Ascending aorta (tissue), 2 donors: Measurements from ENCODE around the gene PYGB. TPM values are rescaled to one million over a fixed set of nuclear protein-coding genes. Genes with fewer than 3 reads are reported as not detected.

Source experiments
- DNase-seq, 2 donors: peaks; one replicate each; pipeline ENCODE4 v3.0.0-alpha.2; 2019; ENCODE audit warnings: low spot score in 2 of 2
- H3K27ac ChIP-seq, 2 donors: fragments of 200-600 bp; sonication (generic); one replicate each; pipeline ENCODE4 v1.5.1; 2016 to 2017; ENCODE audit warnings: mild to moderate bottlenecking in 1 of 2
- H3K27me3 ChIP-seq: fragments of 200-600 bp; sonication (generic); one replicate; pipeline ENCODE4 v1.5.1; 2017
- H3K36me3 ChIP-seq, 2 donors: fragments of 200-600 bp; sonication (generic); one replicate each; pipeline ENCODE4 v1.5.1; 2016
- H3K4me1 ChIP-seq, 2 donors: fragments of 200-600 bp; sonication (generic); one replicate each; pipeline ENCODE4 v1.5.1; 2016 to 2017; ENCODE audit warnings: mild to moderate bottlenecking in 1 of 2
- H3K4me3 ChIP-seq, 2 donors: fragments of 200-600 bp; sonication (generic); one replicate each; pipeline ENCODE4 v1.5.1; 2016 to 2017; ENCODE audit warnings: mild to moderate bottlenecking in 1 of 2
- H3K9me3 ChIP-seq, 2 donors: fragments of 200-600 bp; sonication (generic); one replicate each; pipeline ENCODE4 v1.5.1; 2016
- intact Hi-C: fragments of 100-400 bp; cut with DNase I; formaldehyde crosslinking; loops from one replicate; pipeline ENCODE4 v1.15.1; 2023
- total RNA-seq: library from RNA; depleted of rRNA; stranded (reverse); fragments of >200 nt; gene quantifications from one replicate; pipeline ENCODE4 v1.1.0, GENCODE V29; 2016
- TF ChIP-seq, protein P1 (sequence below), 3 experiments: fragments of 200-600 bp in 2 of 3; fragments of 450-650 bp in 1 of 3; sonication (generic) in 2 of 3; IDR thresholded peaks; one replicate each; pipeline ENCODE4 v1.5.1; 2016 to 2019; ENCODE audit warnings: antibody characterized with exemption in 3 of 3, mild to moderate bottlenecking in 1 of 3, moderate library complexity in 1 of 3

PYGB gene
- total RNA-seq, 1 donor from 2014 or later, result 125 TPM

DNA sequence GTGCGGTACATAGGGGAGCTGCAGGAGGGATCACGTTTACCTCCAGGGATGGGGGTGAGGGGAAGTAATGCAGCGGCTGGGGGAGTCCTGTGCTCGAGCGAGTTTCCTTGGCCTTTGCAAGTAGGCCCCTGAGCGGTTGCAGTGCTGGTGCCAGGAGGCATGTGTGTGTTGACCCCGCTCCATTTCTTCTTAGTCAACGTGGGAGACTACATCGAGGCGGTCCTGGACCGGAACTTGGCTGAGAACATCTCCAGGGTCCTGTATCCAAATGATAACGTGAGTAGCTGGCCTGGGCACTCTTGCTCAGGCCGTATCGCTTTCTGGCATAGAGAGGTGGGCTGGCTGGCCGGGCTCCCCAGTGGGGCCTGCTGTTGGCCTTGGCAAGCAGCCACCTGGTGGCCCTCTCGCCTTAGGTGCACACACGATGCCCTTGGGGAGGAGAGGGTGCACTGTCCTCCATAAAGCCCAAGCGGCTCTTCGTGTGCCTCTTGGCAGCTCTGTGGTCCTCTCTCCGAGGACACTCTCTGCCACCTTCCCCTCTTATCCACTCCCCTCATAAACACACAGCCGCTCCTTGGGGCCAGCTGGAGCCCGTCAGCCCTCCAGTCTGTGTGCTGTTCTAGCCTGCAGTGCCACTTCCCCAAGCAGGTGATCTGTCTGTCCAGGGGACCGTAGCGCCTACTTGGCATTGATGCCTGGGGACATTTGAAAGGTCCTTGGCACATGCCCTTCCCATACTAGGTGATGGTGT, 29.3 kb downstream of the PYGB start:
- TF ChIP-seq, protein P1, sequence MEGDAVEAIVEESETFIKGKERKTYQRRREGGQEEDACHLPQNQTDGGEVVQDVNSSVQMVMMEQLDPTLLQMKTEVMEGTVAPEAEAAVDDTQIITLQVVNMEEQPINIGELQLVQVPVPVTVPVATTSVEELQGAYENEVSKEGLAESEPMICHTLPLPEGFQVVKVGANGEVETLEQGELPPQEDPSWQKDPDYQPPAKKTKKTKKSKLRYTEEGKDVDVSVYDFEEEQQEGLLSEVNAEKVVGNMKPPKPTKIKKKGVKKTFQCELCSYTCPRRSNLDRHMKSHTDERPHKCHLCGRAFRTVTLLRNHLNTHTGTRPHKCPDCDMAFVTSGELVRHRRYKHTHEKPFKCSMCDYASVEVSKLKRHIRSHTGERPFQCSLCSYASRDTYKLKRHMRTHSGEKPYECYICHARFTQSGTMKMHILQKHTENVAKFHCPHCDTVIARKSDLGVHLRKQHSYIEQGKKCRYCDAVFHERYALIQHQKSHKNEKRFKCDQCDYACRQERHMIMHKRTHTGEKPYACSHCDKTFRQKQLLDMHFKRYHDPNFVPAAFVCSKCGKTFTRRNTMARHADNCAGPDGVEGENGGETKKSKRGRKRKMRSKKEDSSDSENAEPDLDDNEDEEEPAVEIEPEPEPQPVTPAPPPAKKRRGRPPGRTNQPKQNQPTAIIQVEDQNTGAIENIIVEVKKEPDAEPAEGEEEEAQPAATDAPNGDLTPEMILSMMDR (IDR thresholded peaks at IDR 0.05), result no peak
- DNase-seq, result peak in 1 of 2 donors; percentile 58
- no peak overlapping the region for H3K4me3 ChIP-seq
- H3K9me3 ChIP-seq, result no peaks in the 10 kb centered on the region
- H3K4me1 ChIP-seq, result no peaks in the 10 kb centered on the region
- peaks cover 94 to 100% of the 10 kb centered on the region in 2 donors for H3K36me3 ChIP-seq
- intact Hi-C loops, result no loop called here
- no peak overlapping the region for H3K27ac ChIP-seq
- no peaks in the 10 kb centered on the region for H3K27me3 ChIP-seq

DNA sequence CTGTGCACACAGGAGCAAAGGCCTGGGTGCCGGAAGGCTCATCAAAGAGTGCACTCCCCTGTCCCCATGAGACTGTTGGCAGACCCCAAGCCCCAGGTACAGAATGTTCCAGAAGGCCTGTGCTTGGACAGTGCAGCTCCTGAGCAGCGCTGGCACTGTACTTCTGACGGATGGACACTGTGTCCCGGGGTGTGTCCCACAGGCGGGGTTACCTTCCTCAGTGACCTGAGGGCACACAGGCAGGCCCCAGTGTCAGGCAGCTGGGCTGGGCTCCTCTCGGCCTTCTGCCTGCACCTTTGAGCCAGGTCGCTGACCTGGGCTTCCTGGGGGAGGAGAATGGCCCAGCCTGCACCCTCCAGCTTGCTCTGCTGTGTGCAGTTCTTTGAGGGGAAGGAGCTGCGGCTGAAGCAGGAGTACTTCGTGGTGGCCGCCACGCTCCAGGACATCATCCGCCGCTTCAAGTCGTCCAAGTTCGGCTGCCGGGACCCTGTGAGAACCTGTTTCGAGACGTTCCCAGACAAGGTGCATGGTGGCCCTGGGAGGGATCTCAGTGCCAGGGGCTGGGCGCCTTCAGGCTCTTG, 30.1 kb downstream of the PYGB start:
- intact Hi-C loops, result no loop called here
- Histone ChIP-seq H3K27me3 (no peaks in the 10 kb centered on the region), H3K4me1 (no peaks in the 10 kb centered on the region), H3K9me3 (no peaks in the 10 kb centered on the region), H3K27ac (no peak overlapping the region), H3K4me3 (no peak overlapping the region), H3K36me3 (peaks cover 95 to 100% of the 10 kb centered on the region in 2 donors)
- DNase-seq, result peak in 1 of 2 donors; percentile 60
- TF ChIP-seq, protein P1 (IDR thresholded peaks at IDR 0.05), result no peak

DNA sequence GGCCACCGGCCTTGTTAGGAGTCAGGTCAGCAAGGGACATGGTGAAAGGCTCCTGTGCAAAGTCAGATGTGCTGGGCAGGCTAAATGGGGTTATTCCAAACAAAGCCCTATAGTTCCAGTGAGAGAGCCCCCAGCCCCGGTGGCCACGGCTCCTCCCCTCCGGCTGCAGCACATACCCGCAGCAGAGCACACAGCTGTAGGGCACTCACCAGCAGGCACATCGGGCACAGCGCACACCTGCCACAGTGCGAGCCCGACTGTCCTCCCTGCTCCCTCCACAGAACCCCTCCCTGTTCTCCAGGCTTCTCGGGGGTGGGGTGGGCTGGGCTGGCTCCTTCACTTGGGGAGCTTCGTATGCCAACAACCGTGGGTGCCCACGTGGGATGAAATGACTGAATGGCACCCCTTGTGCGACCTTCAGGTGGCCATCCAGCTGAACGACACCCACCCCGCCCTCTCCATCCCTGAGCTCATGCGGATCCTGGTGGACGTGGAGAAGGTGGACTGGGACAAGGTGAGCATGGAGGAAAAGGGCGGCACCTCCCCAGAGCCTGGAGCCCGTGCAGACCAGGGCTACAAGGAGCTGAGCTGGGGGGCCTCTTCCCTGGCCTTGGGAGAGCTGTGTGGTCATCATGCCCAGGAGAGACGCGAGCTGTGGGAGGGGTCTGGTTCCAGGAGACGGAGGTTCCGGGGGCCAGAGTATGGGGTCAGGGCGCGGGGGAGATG, 30.9 kb downstream of the PYGB start:
- intact Hi-C loops, result no loop called here
- Histone ChIP-seq H3K4me3 (no peak overlapping the region), H3K27ac (no peak overlapping the region), H3K36me3 (peaks cover 95 to 100% of the 10 kb centered on the region in 2 donors), H3K27me3 (no peaks in the 10 kb centered on the region), H3K4me1 (no peaks in the 10 kb centered on the region), H3K9me3 (no peaks in the 10 kb centered on the region)
- TF ChIP-seq, protein P1 (IDR thresholded peaks at IDR 0.05), result no peak
- DNase-seq, result peak in 1 of 2 donors; percentile 59

DNA sequence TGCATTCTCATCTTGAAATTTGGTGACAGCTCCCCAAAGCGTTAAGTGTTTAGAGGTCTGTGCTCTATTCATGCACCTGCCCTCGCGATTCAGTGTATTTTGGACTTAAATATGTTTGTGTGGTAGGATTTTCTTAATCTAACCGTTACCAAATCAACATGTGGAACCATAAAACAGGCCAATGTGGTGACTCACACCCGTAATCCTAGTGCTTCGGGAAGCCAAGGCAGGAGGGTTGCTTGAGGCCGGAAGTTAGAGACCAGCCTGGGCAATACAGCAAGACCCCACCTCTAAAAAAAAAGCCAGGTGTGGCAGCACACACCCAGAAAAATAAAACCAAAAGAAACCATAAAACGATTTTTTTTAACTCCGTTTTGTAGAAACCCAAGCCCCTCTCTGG, 31.5 kb downstream of the PYGB start:
- no peak overlapping the region for H3K27ac ChIP-seq
- no peak for DNase-seq

DNA sequence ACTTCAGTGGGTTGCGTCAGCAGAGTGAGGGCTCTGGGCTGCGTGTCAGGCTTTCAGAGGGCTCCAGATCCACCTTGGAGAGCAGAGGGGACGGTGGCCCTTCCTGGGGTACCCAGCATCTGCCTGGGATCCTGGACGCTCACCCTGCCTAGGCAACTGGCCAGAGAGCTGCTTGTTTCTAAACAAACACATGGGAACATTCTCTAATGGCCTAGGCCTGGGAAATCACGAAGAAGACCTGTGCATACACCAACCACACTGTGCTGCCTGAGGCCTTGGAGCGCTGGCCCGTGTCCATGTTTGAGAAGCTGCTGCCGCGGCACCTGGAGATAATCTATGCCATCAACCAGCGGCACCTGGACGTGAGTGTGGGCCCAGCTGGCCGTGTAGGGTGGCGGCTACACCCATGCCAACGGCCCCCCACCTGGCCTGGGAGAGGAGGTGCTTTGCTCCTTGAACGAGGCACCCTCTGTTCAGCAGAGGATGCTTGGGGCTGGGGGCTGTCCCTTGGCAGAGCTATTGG, 32.2 kb downstream of the PYGB start:
- H3K36me3 ChIP-seq, result peaks cover 94 to 100% of the 10 kb centered on the region in 2 donors
- no peak overlapping the region for H3K4me3 ChIP-seq
- no peak overlapping the region for H3K27ac ChIP-seq
- no peaks in the 10 kb centered on the region for H3K9me3 ChIP-seq
- no peaks in the 10 kb centered on the region for H3K27me3 ChIP-seq
- H3K4me1 ChIP-seq, result no peaks in the 10 kb centered on the region
- intact Hi-C loops, result no loop called here
- TF ChIP-seq, protein P1 (IDR thresholded peaks at IDR 0.05), result no peak
- peak; percentile 5 to 58 for DNase-seq

More for the DNA sequence above, 31.5 kb downstream of the PYGB start:
- peaks cover 95 to 100% of the 10 kb centered on the region in 2 donors for H3K36me3 ChIP-seq
- H3K27me3 ChIP-seq, result no peaks in the 10 kb centered on the region
- TF ChIP-seq, protein P1 (IDR thresholded peaks at IDR 0.05), result no peak
- H3K9me3 ChIP-seq, result no peaks in the 10 kb centered on the region
- intact Hi-C loops, result no loop called here
- H3K4me3 ChIP-seq, result no peak overlapping the region
- H3K4me1 ChIP-seq, result no peaks in the 10 kb centered on the region
